HepG2 (cell line): Measurements from ENCODE around the gene PRTN3. TPM values are rescaled to one million over a fixed set of nuclear protein-coding genes. Genes with fewer than 3 reads are reported as not detected.

ENCODE experiments used
- EZH2 ChIP-seq: conservative IDR thresholded peaks from 2 replicates; pipeline ENCODE4 v1.6.1; 2012; ENCODE audit warnings: mild to moderate bottlenecking, low read depth, low read length, moderate library complexity
- KLF6 ChIP-seq: IDR thresholded peaks from 2 replicates; pipeline ENCODE4 v1.8.0; 2016; ENCODE audit warnings: missing biosample characterization, missing genetic modification reagents
- MLX ChIP-seq: IDR thresholded peaks from 2 replicates; pipeline ENCODE4 v1.6.1; 2016
- MNT ChIP-seq: fragments of 450-650 bp; IDR thresholded peaks from 2 replicates; pipeline ENCODE4 v1.6.1; 2016
- ONECUT2 ChIP-seq: sonication (generic); formaldehyde crosslinking; IDR thresholded peaks from 2 replicates; pipeline ENCODE4 v1.4.0; 2020; ENCODE audit warnings: missing genetic modification reagents
- PLRG1 ChIP-seq: fragments of 450-650 bp; conservative IDR thresholded peaks from 2 replicates; pipeline ENCODE4 v1.6.1; 2016
- TBX3 ChIP-seq: fragments of 450-650 bp; IDR thresholded peaks from 2 replicates; pipeline ENCODE4 v1.6.1; 2017; ENCODE audit warnings: antibody characterized with exemption, mild to moderate bottlenecking, inconsistent platforms, borderline replicate concordance
- ZFP1 ChIP-seq: IDR thresholded peaks from 2 replicates; pipeline ENCODE4 v1.6.1; 2016
- ZKSCAN1 ChIP-seq: fragments of 150-350 bp; IDR thresholded peaks from 2 replicates; pipeline ENCODE4 v1.6.1; 2014; ENCODE audit warnings: low read length
- ZNF292 ChIP-seq: sonication (generic); formaldehyde crosslinking; IDR thresholded peaks from 2 replicates; pipeline ENCODE4 v1.8.1; 2022; ENCODE audit warnings: mild to moderate bottlenecking, low read depth, missing genetic modification reagents, borderline replicate concordance
- ZNF331 ChIP-seq: sonication (generic); formaldehyde crosslinking; IDR thresholded peaks from 2 replicates; pipeline ENCODE4 v1.4.0; 2020; ENCODE audit warnings: missing genetic modification reagents
- ZNF33B ChIP-seq: sonication (generic); formaldehyde crosslinking; IDR thresholded peaks from 2 replicates; pipeline ENCODE4 v1.5.1; 2020; ENCODE audit warnings: mild to moderate bottlenecking, missing genetic modification reagents
- ZNF432 ChIP-seq: sonication (generic); formaldehyde crosslinking; IDR thresholded peaks from 2 replicates; pipeline ENCODE4 v1.5.0; 2020; ENCODE audit warnings: missing genetic modification reagents, mild to moderate bottlenecking, borderline replicate concordance
- ZNF564 ChIP-seq: sonication (generic); formaldehyde crosslinking; IDR thresholded peaks from 2 replicates; pipeline ENCODE4 v1.8.1; 2023; ENCODE audit warnings: mild to moderate bottlenecking, missing genetic modification reagents
- ZNF713 ChIP-seq: sonication (generic); formaldehyde crosslinking; IDR thresholded peaks from 2 replicates; pipeline ENCODE4 v1.4.0; 2020; ENCODE audit warnings: mild to moderate bottlenecking, missing genetic modification reagents
- ZNF746 ChIP-seq: sonication (generic); formaldehyde crosslinking; IDR thresholded peaks from 2 replicates; pipeline ENCODE4 v1.8.0; 2022; ENCODE audit warnings: mild to moderate bottlenecking, missing genetic modification reagents
- polyA plus RNA-seq, 8 experiments: library from polyadenylated mRNA; depleted of rRNA in 3 of 8; stranded (reverse) in 7 of 8; unstranded in 1 of 8; fragments of >200 nt; fragmentation: Illumina TruSeq in 4 of 8; extraction: Trizol in 4 of 8; gene quantifications; 2 replicates each; pipeline versions ENCODE4 v1.2.1 to v1.2.3, GENCODE V29; 2011 to 2016; ENCODE audit warnings: low read depth in 4 of 8, missing spikeins in 1 of 8, mixed read lengths in 1 of 8; ENCODE audit not compliant: insufficient read depth in 1 of 8
- total RNA-seq, 5 experiments: library from RNA; depleted of rRNA; stranded (reverse); fragments of >200 nt; fragmentation: Illumina TruSeq; extraction: Trizol; gene quantifications; 2 replicates each; pipeline ENCODE4 v1.2.3, GENCODE V29; 2016; ENCODE audit warnings: low read depth in 1 of 5
- TF ChIP-seq, protein P1 (sequence below): sonication (generic); formaldehyde crosslinking; IDR thresholded peaks from 2 replicates; pipeline ENCODE4 v1.4.0; 2020; ENCODE audit warnings: missing genetic modification reagents, borderline replicate concordance
- TF ChIP-seq, protein P2 (sequence below): fragments of 450-650 bp; IDR thresholded peaks from 2 replicates; pipeline ENCODE4 v1.6.1; 2017; ENCODE audit warnings: mild to moderate bottlenecking
- TF ChIP-seq, protein P3 (sequence below): sonication (generic); formaldehyde crosslinking; IDR thresholded peaks from 2 replicates; pipeline ENCODE4 v1.5.0; 2020; ENCODE audit warnings: mild to moderate bottlenecking, missing genetic modification reagents

PRTN3 gene
- total and polyA plus RNA-seq, 2 of the 13 experiments (the other 11 are each of a cell fraction or from before 2014, with no cell fraction given) = not detected

- TF ChIP-seq, protein P1, sequence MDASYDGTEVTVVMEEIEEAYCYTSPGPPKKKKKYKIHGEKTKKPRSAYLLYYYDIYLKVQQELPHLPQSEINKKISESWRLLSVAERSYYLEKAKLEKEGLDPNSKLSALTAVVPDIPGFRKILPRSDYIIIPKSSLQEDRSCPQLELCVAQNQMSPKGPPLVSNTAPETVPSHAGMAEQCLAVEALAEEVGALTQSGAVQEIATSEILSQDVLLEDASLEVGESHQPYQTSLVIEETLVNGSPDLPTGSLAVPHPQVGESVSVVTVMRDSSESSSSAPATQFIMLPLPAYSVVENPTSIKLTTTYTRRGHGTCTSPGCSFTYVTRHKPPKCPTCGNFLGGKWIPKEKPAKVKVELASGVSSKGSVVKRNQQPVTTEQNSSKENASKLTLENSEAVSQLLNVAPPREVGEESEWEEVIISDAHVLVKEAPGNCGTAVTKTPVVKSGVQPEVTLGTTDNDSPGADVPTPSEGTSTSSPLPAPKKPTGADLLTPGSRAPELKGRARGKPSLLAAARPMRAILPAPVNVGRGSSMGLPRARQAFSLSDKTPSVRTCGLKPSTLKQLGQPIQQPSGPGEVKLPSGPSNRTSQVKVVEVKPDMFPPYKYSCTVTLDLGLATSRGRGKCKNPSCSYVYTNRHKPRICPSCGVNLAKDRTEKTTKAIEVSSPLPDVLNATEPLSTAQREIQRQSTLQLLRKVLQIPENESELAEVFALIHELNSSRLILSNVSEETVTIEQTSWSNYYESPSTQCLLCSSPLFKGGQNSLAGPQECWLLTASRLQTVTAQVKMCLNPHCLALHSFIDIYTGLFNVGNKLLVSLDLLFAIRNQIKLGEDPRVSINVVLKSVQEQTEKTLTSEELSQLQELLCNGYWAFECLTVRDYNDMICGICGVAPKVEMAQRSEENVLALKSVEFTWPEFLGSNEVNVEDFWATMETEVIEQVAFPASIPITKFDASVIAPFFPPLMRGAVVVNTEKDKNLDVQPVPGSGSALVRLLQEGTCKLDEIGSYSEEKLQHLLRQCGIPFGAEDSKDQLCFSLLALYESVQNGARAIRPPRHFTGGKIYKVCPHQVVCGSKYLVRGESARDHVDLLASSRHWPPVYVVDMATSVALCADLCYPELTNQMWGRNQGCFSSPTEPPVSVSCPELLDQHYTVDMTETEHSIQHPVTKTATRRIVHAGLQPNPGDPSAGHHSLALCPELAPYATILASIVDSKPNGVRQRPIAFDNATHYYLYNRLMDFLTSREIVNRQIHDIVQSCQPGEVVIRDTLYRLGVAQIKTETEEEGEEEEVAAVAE (CRISPR knock-in tag) = no peak
- no peak for TF ChIP-seq MLX (CRISPR knock-in tag)
- no peak for TF ChIP-seq ZFP1 (CRISPR knock-in tag)
- no peak for TF ChIP-seq TBX3
- no peak for TF ChIP-seq ZNF292 (CRISPR knock-in tag)
- no peak for TF ChIP-seq ZNF746 (CRISPR knock-in tag)
- no peak for TF ChIP-seq ZNF432 (CRISPR knock-in tag)
- TF ChIP-seq ZNF33B (CRISPR knock-in tag) = no peak
- no peak for TF ChIP-seq KLF6
- TF ChIP-seq PLRG1 = no peak
- no peak for TF ChIP-seq MNT
- TF ChIP-seq, protein P2, sequence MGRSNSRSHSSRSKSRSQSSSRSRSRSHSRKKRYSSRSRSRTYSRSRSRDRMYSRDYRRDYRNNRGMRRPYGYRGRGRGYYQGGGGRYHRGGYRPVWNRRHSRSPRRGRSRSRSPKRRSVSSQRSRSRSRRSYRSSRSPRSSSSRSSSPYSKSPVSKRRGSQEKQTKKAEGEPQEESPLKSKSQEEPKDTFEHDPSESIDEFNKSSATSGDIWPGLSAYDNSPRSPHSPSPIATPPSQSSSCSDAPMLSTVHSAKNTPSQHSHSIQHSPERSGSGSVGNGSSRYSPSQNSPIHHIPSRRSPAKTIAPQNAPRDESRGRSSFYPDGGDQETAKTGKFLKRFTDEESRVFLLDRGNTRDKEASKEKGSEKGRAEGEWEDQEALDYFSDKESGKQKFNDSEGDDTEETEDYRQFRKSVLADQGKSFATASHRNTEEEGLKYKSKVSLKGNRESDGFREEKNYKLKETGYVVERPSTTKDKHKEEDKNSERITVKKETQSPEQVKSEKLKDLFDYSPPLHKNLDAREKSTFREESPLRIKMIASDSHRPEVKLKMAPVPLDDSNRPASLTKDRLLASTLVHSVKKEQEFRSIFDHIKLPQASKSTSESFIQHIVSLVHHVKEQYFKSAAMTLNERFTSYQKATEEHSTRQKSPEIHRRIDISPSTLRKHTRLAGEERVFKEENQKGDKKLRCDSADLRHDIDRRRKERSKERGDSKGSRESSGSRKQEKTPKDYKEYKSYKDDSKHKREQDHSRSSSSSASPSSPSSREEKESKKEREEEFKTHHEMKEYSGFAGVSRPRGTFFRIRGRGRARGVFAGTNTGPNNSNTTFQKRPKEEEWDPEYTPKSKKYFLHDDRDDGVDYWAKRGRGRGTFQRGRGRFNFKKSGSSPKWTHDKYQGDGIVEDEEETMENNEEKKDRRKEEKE = no peak
- no peak for TF ChIP-seq ZNF713
- TF ChIP-seq ZNF331 = no peak
- TF ChIP-seq, protein P3, sequence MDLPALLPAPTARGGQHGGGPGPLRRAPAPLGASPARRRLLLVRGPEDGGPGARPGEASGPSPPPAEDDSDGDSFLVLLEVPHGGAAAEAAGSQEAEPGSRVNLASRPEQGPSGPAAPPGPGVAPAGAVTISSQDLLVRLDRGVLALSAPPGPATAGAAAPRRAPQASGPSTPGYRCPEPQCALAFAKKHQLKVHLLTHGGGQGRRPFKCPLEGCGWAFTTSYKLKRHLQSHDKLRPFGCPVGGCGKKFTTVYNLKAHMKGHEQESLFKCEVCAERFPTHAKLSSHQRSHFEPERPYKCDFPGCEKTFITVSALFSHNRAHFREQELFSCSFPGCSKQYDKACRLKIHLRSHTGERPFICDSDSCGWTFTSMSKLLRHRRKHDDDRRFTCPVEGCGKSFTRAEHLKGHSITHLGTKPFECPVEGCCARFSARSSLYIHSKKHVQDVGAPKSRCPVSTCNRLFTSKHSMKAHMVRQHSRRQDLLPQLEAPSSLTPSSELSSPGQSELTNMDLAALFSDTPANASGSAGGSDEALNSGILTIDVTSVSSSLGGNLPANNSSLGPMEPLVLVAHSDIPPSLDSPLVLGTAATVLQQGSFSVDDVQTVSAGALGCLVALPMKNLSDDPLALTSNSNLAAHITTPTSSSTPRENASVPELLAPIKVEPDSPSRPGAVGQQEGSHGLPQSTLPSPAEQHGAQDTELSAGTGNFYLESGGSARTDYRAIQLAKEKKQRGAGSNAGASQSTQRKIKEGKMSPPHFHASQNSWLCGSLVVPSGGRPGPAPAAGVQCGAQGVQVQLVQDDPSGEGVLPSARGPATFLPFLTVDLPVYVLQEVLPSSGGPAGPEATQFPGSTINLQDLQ = no peak
- TF ChIP-seq EZH2 = no peak
- no peak for TF ChIP-seq ONECUT2 (CRISPR knock-in tag)
- TF ChIP-seq ZNF564 = no peak
- no peak for TF ChIP-seq ZKSCAN1
Observed at GRCh38 chr19:799076-799881, 41.5 kb upstream of the PRTN3 start (continued).
